ENCODE measurements around the gene GLIS1.

GRCh38 chr1:53590531-53591515 is 148.1 kb downstream of the GLIS1 start:
- TF ChIP-seq, protein P1, sequence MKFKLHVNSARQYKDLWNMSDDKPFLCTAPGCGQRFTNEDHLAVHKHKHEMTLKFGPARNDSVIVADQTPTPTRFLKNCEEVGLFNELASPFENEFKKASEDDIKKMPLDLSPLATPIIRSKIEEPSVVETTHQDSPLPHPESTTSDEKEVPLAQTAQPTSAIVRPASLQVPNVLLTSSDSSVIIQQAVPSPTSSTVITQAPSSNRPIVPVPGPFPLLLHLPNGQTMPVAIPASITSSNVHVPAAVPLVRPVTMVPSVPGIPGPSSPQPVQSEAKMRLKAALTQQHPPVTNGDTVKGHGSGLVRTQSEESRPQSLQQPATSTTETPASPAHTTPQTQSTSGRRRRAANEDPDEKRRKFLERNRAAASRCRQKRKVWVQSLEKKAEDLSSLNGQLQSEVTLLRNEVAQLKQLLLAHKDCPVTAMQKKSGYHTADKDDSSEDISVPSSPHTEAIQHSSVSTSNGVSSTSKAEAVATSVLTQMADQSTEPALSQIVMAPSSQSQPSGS (CRISPR knock-in tag; IDR thresholded peaks at IDR 0.05; ENCODE audit: borderline replicate concordance, low read depth) = no peak
- TF ChIP-seq, protein P2, sequence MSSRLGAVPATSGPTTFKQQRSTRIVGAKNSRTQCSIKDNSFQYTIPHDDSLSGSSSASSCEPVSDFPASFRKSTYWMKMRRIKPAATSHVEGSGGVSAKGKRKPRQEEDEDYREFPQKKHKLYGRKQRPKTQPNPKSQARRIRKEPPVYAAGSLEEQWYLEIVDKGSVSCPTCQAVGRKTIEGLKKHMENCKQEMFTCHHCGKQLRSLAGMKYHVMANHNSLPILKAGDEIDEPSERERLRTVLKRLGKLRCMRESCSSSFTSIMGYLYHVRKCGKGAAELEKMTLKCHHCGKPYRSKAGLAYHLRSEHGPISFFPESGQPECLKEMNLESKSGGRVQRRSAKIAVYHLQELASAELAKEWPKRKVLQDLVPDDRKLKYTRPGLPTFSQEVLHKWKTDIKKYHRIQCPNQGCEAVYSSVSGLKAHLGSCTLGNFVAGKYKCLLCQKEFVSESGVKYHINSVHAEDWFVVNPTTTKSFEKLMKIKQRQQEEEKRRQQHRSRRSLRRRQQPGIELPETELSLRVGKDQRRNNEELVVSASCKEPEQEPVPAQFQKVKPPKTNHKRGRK (CRISPR knock-in tag; IDR thresholded peaks at IDR 0.05; ENCODE audit: borderline replicate concordance) = no peak
- no peak for TF ChIP-seq ATF6 (CRISPR knock-in tag; IDR thresholded peaks at IDR 0.05)
- TF ChIP-seq, protein P3, sequence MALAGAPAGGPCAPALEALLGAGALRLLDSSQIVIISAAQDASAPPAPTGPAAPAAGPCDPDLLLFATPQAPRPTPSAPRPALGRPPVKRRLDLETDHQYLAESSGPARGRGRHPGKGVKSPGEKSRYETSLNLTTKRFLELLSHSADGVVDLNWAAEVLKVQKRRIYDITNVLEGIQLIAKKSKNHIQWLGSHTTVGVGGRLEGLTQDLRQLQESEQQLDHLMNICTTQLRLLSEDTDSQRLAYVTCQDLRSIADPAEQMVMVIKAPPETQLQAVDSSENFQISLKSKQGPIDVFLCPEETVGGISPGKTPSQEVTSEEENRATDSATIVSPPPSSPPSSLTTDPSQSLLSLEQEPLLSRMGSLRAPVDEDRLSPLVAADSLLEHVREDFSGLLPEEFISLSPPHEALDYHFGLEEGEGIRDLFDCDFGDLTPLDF (CRISPR knock-in tag; IDR thresholded peaks at IDR 0.05) = no peak
- TF ChIP-seq ZNF219 (CRISPR knock-in tag; IDR thresholded peaks at IDR 0.05; ENCODE audit: borderline replicate concordance) = no peak
- TF ChIP-seq CTCF (IDR thresholded peaks at IDR 0.05) = no peak
- TF ChIP-seq, protein P4, sequence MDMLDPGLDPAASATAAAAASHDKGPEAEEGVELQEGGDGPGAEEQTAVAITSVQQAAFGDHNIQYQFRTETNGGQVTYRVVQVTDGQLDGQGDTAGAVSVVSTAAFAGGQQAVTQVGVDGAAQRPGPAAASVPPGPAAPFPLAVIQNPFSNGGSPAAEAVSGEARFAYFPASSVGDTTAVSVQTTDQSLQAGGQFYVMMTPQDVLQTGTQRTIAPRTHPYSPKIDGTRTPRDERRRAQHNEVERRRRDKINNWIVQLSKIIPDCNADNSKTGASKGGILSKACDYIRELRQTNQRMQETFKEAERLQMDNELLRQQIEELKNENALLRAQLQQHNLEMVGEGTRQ (CRISPR knock-in tag; IDR thresholded peaks at IDR 0.05) = no peak
- TF ChIP-seq, protein P5, sequence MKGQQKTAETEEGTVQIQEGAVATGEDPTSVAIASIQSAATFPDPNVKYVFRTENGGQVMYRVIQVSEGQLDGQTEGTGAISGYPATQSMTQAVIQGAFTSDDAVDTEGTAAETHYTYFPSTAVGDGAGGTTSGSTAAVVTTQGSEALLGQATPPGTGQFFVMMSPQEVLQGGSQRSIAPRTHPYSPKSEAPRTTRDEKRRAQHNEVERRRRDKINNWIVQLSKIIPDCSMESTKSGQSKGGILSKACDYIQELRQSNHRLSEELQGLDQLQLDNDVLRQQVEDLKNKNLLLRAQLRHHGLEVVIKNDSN (CRISPR knock-in tag; IDR thresholded peaks at IDR 0.05) = no peak
- no peak for TF ChIP-seq NR2C2 (CRISPR knock-in tag; IDR thresholded peaks at IDR 0.05)
- no peak for TF ChIP-seq IRF2 (CRISPR knock-in tag; IDR thresholded peaks at IDR 0.05; ENCODE audit: borderline replicate concordance, low read depth)
- TF ChIP-seq ZBTB43 (CRISPR knock-in tag; IDR thresholded peaks at IDR 0.05) = no peak
- TF ChIP-seq, protein P6, sequence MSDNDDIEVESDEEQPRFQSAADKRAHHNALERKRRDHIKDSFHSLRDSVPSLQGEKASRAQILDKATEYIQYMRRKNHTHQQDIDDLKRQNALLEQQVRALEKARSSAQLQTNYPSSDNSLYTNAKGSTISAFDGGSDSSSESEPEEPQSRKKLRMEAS (CRISPR knock-in tag; IDR thresholded peaks at IDR 0.05) = no peak
- no peak for TF ChIP-seq NR3C1 (CRISPR knock-in tag; conservative IDR thresholded peaks at IDR 0.05; ENCODE audit: low read depth)
